GM12874 (cell line): Measurements from ENCODE around the gene FPR2.

Experiments
- TF ChIP-seq, protein P1 (sequence below): IDR thresholded peaks from 2 replicates; pipeline ENCODE4 v1.5.1; 2011; ENCODE audit warnings: low read depth, mild to moderate bottlenecking, control low read depth, low read length, moderate library complexity; ENCODE audit not compliant: insufficient read depth

The FPR2 gene

DNA sequence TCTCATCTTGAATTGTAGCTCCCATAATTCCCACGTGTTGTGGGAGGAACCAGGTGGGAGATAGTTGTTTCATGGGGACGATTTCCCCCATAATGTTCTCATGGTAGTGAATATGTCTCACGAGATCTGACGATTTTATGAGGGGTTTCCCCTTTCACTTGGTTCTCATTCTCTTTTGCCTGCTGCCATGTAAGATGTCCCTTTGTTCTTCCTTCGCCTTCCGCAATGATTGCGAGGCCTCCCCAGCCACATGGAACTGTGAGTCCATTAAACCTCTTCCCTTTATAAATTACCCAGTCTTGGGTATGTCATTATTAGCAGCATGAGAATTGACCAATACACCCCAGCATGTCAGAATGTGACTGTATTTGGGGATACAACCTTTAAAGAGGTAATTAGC, 5.4 kb upstream of the FPR2 start:
- TF ChIP-seq, protein P1, sequence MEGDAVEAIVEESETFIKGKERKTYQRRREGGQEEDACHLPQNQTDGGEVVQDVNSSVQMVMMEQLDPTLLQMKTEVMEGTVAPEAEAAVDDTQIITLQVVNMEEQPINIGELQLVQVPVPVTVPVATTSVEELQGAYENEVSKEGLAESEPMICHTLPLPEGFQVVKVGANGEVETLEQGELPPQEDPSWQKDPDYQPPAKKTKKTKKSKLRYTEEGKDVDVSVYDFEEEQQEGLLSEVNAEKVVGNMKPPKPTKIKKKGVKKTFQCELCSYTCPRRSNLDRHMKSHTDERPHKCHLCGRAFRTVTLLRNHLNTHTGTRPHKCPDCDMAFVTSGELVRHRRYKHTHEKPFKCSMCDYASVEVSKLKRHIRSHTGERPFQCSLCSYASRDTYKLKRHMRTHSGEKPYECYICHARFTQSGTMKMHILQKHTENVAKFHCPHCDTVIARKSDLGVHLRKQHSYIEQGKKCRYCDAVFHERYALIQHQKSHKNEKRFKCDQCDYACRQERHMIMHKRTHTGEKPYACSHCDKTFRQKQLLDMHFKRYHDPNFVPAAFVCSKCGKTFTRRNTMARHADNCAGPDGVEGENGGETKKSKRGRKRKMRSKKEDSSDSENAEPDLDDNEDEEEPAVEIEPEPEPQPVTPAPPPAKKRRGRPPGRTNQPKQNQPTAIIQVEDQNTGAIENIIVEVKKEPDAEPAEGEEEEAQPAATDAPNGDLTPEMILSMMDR = no peak

DNA sequence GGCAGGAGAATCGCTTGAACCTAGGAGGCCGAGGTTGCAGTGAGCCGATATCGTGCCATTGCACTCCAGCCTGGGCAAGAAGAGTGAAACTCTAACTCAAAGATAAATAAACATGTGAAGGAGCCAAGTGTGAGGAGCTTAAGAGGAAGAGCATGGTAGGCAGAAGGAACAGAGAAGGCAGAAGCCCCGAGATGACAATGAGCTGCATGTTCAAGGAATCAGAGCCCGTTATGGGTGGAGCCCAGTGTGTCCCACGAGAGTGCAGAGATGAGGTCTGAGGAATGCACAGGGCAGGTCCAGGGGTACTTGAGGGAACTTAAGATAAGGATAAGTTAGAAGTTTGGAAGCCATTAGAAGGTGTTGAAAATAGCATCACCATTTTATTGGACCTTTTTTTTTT, 716 bp downstream of the FPR2 start:
- TF ChIP-seq, protein P1 = no peak

DNA sequence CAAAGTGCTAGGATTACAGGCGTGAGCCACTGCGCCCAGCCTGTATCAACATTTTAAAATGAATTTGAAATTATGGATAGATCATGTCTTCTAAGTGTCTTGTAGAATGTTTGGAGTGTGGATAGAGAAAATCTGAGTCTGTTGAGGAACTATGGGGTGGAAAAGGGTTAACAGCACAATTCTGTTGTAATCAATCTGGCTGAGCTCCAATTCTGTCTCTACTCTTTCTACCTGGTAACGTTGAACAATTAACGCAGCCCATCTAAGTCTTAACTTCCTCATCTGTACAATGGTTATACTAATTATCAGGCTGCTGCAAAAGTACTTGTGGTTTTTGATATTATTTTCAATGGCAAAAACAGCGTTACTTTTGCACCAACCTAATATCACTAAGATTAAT, 4.1 kb downstream of the FPR2 start:
- TF ChIP-seq, protein P1 = no peak

DNA sequence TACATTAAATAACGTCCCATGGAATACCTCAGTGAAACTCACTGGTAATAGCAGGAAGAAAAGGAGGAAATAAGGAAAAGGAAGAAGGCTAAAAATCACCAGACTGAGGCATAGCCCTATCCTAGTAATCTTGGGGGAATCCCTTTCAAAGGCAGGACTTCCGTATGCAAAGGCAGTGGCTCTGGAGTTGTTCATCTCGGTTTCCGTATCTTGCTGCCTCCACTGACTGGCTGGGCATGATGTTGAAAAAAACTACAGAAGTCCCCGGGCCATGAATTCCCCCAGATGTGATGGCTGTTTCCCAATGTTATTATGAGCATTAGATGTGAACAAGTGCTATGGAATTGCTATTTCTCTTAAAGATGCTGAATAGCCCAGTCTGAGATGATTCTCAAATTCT, 5.5 kb downstream of the FPR2 start:
- TF ChIP-seq, protein P1 = no peak

DNA sequence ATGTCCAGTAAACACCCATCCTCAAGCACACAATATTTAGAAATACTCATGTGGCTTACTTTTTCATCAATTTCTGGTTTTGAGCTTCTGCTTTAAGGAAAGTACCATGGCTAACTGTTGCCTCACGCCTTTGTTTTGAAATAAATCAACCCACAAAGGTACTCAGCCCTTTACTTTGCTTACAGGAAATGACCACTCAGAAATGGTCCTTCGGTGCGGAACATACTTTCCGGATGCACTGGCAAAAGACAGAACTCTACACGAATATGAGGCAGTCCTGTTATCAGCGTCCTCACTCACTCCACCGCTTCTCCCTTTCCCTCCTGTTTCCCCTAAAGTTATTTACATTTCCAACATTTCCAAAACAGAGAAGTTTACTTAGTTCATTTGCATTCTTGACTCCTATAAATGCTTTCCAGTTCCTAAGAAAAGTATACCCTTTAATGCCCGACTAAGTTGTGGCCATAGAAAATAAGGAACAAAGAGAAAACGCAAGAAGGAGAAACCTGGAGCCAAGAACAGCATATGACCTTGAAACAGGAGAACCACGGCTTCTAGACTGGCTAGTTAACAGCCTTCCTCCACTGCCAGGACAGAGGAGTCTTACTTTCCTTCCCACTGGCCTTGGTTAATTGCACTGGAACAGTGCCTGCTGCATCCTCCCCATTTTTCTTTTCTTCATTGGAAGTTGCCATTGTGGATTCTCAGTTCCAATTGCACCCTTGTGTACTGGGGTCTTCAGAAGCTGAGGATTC, 10.6 kb downstream of the FPR2 start:
- TF ChIP-seq, protein P1 = no peak

DNA sequence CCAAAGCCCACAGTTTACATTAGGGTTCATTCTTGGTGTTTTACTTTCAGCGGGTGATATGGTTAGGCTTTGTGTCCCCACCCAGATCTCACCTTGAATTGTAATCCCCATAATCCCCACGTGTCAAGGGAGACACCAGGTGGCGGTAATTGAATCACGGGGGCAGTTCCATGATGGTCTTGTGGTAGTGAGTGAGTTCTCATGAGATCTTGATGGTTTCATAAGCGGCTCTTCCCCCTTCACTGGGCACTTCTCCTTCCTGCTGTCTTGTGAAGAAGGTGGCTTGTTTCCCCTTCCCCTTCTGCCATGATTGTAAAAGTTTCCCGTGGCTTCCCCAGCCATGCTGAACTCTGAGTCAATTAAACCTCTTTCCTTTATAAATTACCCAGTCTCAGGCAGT, 12.0 kb downstream of the FPR2 start:
- TF ChIP-seq, protein P1 = no peak

DNA sequence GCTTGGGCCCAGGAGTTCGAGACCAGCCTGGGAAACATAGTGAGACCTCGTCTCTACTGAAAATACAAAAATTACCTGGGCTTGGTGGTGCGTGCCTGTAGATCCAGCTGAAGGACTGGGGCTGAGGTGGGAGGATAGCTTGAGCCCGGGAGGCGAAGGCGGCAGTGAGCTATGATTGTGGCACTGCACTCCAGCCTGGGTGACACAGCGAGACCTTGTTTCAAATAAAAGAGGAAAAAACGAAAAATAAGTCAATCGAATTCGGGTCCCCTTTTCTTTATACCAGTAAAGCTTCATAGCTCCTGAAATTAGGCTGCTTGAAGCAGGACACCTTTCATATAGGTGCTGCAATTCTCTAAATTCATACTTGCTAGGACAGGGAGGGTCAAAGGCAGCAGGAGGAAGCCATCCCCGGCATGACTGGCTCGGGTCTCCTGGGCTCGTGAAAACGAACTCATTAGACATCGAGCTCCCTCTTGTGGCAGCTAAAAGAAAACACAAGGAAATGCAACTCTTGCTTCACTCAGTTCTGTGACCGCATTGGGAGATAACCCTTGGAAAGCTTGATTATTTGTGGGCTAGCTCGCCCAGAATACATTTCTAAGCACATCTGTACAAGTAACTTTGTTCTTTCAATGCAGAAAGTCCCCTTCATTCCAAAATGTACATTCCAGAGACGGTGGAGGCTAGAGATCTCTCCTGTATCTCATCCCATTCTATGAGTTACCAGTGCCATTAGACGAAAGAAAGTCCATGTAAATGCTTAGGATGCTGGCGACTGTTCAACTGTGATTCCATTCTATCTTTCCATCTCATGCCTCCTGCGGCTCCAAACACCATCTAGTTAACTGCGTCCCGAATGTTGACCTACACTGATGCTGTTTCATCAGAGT, 16.8 kb downstream of the FPR2 start:
- TF ChIP-seq, protein P1 = peak; percentile 55
